ENCODE data around the gene CBLN1.

- no peak for TF ChIP-seq PKNOX1 (IDR thresholded peaks at IDR 0.05)
- TF ChIP-seq SP1 (IDR thresholded peaks at IDR 0.05) = no peak
- no peak for TF ChIP-seq ARNT (IDR thresholded peaks at IDR 0.05)
- TF ChIP-seq FOXM1 (IDR thresholded peaks at IDR 0.05; ENCODE audit: borderline replicate concordance) = no peak
Observed at GRCh38 chr16:49277766-49278566, 3.7 kb downstream of the CBLN1 start.

Data from HEK293T (cell line).